ENCODE results near the gene OBP2A.

The OBP2A gene

DNA sequence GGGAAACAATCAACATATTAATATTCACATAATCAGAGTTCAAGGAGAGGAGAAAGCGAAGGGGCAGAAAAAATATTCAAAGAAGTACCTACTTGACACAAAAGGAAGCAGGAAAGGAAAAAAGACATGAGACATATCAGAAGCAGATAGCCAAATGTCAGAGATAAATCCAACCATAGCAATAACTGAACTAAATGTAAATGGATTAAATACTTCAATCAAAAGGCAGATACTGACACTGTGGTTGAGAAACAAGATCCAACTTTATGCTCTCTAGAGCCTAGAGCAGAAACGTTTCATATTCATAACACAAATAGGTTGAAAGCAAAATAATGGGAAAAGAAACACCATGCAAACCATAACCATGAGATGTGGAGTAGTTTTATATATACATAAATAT lies 36.5 kb upstream of the OBP2A start:
- H3F3A ChIP-seq (ENCODE audit: insufficient read depth, low read length) = no peaks in the 10 kb centered on the region
- H3K4me3 ChIP-seq (ENCODE audit: low read depth, low read length, poor library complexity, severe bottlenecking) = no peak overlapping the region
- H3K27ac ChIP-seq (ENCODE audit: low read depth, low read length, poor library complexity, severe bottlenecking) = no peak overlapping the region
- peaks cover 6% of the 10 kb centered on the region; the same call in 1 of the 2 replicates for H3K9me3 ChIP-seq (ENCODE audit: low read length)
- H3K9me2 ChIP-seq (ENCODE audit: low read depth, low read length) = no peaks in the 10 kb centered on the region
- no peaks in the 10 kb centered on the region for H3K79me2 ChIP-seq (ENCODE audit: insufficient read depth, low read length)
- no peak overlapping the region for H3K9ac ChIP-seq (ENCODE audit: low read length)
- no peak overlapping the region for H3K4me2 ChIP-seq (ENCODE audit: low read length)
- no peaks in the 10 kb centered on the region for H3K4me1 ChIP-seq (ENCODE audit: insufficient read depth, low read length, severe bottlenecking)
- TF ChIP-seq, protein P1, sequence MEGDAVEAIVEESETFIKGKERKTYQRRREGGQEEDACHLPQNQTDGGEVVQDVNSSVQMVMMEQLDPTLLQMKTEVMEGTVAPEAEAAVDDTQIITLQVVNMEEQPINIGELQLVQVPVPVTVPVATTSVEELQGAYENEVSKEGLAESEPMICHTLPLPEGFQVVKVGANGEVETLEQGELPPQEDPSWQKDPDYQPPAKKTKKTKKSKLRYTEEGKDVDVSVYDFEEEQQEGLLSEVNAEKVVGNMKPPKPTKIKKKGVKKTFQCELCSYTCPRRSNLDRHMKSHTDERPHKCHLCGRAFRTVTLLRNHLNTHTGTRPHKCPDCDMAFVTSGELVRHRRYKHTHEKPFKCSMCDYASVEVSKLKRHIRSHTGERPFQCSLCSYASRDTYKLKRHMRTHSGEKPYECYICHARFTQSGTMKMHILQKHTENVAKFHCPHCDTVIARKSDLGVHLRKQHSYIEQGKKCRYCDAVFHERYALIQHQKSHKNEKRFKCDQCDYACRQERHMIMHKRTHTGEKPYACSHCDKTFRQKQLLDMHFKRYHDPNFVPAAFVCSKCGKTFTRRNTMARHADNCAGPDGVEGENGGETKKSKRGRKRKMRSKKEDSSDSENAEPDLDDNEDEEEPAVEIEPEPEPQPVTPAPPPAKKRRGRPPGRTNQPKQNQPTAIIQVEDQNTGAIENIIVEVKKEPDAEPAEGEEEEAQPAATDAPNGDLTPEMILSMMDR (IDR thresholded peaks at IDR 0.05; ENCODE audit: low read length) = no peak
- TF ChIP-seq EZH2 (IDR thresholded peaks at IDR 0.05; ENCODE audit: borderline replicate concordance, low read length) = no peak
- no peak overlapping the region for H2AFZ ChIP-seq (ENCODE audit: low read length)
- peaks cover 5% of the 10 kb centered on the region; the same call in 1 of the 2 replicates for H3K27me3 ChIP-seq (ENCODE audit: insufficient read depth, low read length)
- no peaks in the 10 kb centered on the region for H4K20me1 ChIP-seq (ENCODE audit: insufficient read depth, low read length)
- peaks cover 8% of the 10 kb centered on the region for H3K36me3 ChIP-seq (ENCODE audit: insufficient read depth, low read length)

GRCh38 chr9:135512241-135512603 lies 33.7 kb upstream of the OBP2A start:
- no peak for TF ChIP-seq EZH2 (IDR thresholded peaks at IDR 0.05; ENCODE audit: borderline replicate concordance, low read length)
- TF ChIP-seq, protein P1 (IDR thresholded peaks at IDR 0.05; ENCODE audit: low read length) = no peak
- H3K79me2 ChIP-seq (ENCODE audit: insufficient read depth, low read length) = no peaks in the 10 kb centered on the region
- no peak overlapping the region for H3K27ac ChIP-seq (ENCODE audit: low read depth, low read length, poor library complexity, severe bottlenecking)
- H3K36me3 ChIP-seq (ENCODE audit: insufficient read depth, low read length) = no peaks in the 10 kb centered on the region; the same call in 1 of the 2 replicates
- H2AFZ ChIP-seq (ENCODE audit: low read length) = no peak overlapping the region
- H3K4me1 ChIP-seq (ENCODE audit: insufficient read depth, low read length, severe bottlenecking) = no peaks in the 10 kb centered on the region
- H3K27me3 ChIP-seq (ENCODE audit: insufficient read depth, low read length) = peaks cover 11% of the 10 kb centered on the region; the same call in 1 of the 2 replicates
- H3K9me2 ChIP-seq (ENCODE audit: low read depth, low read length) = no peaks in the 10 kb centered on the region
- no peaks in the 10 kb centered on the region for H3F3A ChIP-seq (ENCODE audit: insufficient read depth, low read length)
- no peak overlapping the region for H3K9ac ChIP-seq (ENCODE audit: low read length)
- H3K4me2 ChIP-seq (ENCODE audit: low read length) = no peak overlapping the region
- H3K9me3 ChIP-seq (ENCODE audit: low read length) = peaks cover 6% of the 10 kb centered on the region; the same call in 1 of the 2 replicates
- no peak overlapping the region for H3K4me3 ChIP-seq (ENCODE audit: low read depth, low read length, poor library complexity, severe bottlenecking)
- no peaks in the 10 kb centered on the region for H4K20me1 ChIP-seq (ENCODE audit: insufficient read depth, low read length)

DNA sequence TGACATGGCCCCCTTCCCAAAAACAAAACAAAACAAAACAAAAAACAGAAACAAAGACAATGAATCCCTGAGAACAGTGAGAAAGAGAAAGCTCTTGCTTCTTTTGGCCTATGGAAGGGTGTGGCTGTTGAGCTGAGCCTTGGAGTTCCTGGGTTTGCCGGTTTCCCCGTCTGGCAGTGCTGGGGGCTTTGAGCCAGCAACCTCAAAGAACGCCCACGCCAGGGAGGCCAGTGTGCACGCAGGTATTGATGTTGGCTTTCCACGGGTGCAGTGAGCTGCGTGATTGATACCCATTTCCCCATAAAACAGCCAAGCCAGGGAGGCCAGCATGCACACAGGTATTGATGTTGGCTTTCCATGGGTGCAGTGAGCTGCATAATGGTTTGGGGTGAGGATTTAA lies 33.0 kb upstream of the OBP2A start:
- H3K27ac ChIP-seq (ENCODE audit: low read depth, low read length, poor library complexity, severe bottlenecking) = no peak overlapping the region
- peaks cover 11% of the 10 kb centered on the region; the same call in 1 of the 2 replicates for H3K27me3 ChIP-seq (ENCODE audit: insufficient read depth, low read length)
- no peaks in the 10 kb centered on the region for H4K20me1 ChIP-seq (ENCODE audit: insufficient read depth, low read length)
- TF ChIP-seq, protein P1 (IDR thresholded peaks at IDR 0.05; ENCODE audit: low read length) = no peak
- TF ChIP-seq EZH2 (IDR thresholded peaks at IDR 0.05; ENCODE audit: borderline replicate concordance, low read length) = no peak
- no peak overlapping the region for H3K9ac ChIP-seq (ENCODE audit: low read length)
- H3F3A ChIP-seq (ENCODE audit: insufficient read depth, low read length) = no peaks in the 10 kb centered on the region
- no peaks in the 10 kb centered on the region for H3K4me1 ChIP-seq (ENCODE audit: insufficient read depth, low read length, severe bottlenecking)
- H3K9me2 ChIP-seq (ENCODE audit: low read depth, low read length) = no peaks in the 10 kb centered on the region
- H3K9me3 ChIP-seq (ENCODE audit: low read length) = peaks cover 6% of the 10 kb centered on the region; the same call in 1 of the 2 replicates
- no peak overlapping the region for H2AFZ ChIP-seq (ENCODE audit: low read length)
- H3K79me2 ChIP-seq (ENCODE audit: insufficient read depth, low read length) = no peaks in the 10 kb centered on the region
- H3K4me2 ChIP-seq (ENCODE audit: low read length) = no peak overlapping the region
- H3K4me3 ChIP-seq (ENCODE audit: low read depth, low read length, poor library complexity, severe bottlenecking) = no peak overlapping the region
- H3K36me3 ChIP-seq (ENCODE audit: insufficient read depth, low read length) = no peaks in the 10 kb centered on the region; the same call in 1 of the 2 replicates

Data from OCI-LY1 (cell line).